ENCODE results near the gene MPZL1.

DNA sequence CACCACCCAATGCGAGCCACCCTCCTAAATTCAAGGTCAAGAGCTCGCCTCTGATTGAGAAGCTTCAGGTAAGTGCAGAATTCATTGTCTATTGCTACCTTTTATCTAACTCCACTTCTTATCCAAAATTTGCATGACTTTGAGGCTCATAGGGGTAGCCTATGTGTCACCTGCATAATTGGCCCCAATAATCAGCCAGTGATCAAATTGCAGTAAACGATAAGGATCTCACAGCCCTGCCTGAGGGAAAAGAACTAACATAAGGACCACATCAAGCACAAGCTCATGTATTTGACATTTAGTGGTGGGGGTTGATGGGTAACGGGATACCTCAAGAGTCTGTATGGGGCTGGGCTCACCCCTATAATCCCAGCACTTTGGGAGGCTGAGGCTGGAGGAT is 31.7 kb upstream of the MPZL1 start:
- TF ChIP-seq CTCF (IDR thresholded peaks at IDR 0.05; ENCODE audit: control extremely low read depth in 1 of 3, insufficient read depth in 1 of 3, low read depth in 1 of 3, low read length in 3 of 3) = no peak
- no peak for TF ChIP-seq CREB1 (IDR thresholded peaks at IDR 0.05)
- TF ChIP-seq ZNF274 (IDR thresholded peaks at IDR 0.05; ENCODE audit: borderline replicate concordance, extremely low read depth, low read length) = no peak
